Choroid plexus epithelial cell (primary cell): Measurements from ENCODE around the gene PRKX.
"Not testable (repeated sequence)": the region's sequence is repeated elsewhere in the genome, so short reads cannot be mapped to it uniquely, and the experiment has no call there.

Source experiments
- DNase-seq: peaks from one replicate; pipeline ENCODE4 v3.0.0-alpha.2; 2010; ENCODE audit warnings: low read depth
- H3K4me3 ChIP-seq: 2 replicates; pipeline ENCODE4 v1.5.1; 2011; ENCODE audit warnings: low read depth, mild to moderate bottlenecking, control low read depth, low read length, moderate library complexity
- TF ChIP-seq, protein P1 (sequence below): conservative IDR thresholded peaks from 2 replicates; pipeline ENCODE4 v1.5.1; 2011; ENCODE audit warnings: low read depth, mild to moderate bottlenecking, control low read depth, inconsistent platforms, low read length, moderate library complexity

PRKX gene

GRCh38 chrX:3678328-3678727 is 35.1 kb downstream of the PRKX start:
- H3K4me3 ChIP-seq: no peak overlapping the region
- DNase-seq: peak; percentile 29
- TF ChIP-seq, protein P1, sequence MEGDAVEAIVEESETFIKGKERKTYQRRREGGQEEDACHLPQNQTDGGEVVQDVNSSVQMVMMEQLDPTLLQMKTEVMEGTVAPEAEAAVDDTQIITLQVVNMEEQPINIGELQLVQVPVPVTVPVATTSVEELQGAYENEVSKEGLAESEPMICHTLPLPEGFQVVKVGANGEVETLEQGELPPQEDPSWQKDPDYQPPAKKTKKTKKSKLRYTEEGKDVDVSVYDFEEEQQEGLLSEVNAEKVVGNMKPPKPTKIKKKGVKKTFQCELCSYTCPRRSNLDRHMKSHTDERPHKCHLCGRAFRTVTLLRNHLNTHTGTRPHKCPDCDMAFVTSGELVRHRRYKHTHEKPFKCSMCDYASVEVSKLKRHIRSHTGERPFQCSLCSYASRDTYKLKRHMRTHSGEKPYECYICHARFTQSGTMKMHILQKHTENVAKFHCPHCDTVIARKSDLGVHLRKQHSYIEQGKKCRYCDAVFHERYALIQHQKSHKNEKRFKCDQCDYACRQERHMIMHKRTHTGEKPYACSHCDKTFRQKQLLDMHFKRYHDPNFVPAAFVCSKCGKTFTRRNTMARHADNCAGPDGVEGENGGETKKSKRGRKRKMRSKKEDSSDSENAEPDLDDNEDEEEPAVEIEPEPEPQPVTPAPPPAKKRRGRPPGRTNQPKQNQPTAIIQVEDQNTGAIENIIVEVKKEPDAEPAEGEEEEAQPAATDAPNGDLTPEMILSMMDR: no peak

DNA sequence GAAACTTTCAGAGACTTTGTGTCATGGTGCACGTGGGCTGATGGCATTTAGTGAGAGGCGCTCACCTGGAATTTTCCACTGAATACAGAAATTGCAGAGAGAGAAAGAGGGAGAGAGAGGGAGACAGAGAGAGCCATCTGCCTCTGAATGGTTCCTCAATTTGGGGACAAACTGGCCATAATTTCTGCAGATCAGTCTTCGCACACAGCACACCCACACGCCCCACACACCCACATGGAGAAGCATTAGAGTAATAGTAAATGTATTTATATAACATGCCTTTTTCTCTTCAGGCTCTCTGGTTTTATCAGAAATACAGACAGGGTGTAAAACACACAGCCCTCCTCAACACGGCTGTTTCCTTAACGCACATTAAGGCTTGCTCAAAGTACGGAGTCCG is 38.6 kb downstream of the PRKX start:
- TF ChIP-seq, protein P1: no peak

GRCh38 chrX:3669841-3670475 is 43.5 kb downstream of the PRKX start:
- DNase-seq: no peak
- TF ChIP-seq, protein P1: no peak
- no peak overlapping the region for H3K4me3 ChIP-seq

More for the DNA sequence above, 38.6 kb downstream of the PRKX start:
- H3K4me3 ChIP-seq: no peak overlapping the region
- no peak for DNase-seq

- no peak for DNase-seq
These were observed 46.5 kb downstream of the PRKX start for GRCh38 chrX:3666975-3667374.

DNA sequence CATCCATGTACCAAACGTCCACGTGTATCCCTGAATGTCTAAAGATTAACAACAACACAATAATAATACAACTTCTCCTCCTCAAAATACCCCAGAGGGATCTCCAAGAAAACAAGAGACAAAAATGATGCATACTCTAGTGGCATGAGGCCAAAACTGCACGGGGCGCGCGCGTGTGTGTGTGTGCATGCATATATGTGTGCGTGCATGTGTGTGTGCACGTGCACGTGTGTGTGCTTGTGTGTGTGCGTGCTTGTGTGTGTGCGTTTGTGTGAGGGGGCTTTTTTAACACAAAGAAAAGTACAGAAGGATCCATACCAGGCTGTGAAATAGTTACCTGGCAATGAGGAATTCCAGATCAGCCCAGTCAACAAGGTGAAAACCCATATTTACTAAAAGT is 48.5 kb downstream of the PRKX start:
- no peak for DNase-seq
- TF ChIP-seq, protein P1: no peak
- H3K4me3 ChIP-seq: no peak overlapping the region

More at GRCh38 chrX:3666975-3667374, 46.5 kb downstream of the PRKX start:
- TF ChIP-seq, protein P1: no peak
- H3K4me3 ChIP-seq: no peak overlapping the region

DNA sequence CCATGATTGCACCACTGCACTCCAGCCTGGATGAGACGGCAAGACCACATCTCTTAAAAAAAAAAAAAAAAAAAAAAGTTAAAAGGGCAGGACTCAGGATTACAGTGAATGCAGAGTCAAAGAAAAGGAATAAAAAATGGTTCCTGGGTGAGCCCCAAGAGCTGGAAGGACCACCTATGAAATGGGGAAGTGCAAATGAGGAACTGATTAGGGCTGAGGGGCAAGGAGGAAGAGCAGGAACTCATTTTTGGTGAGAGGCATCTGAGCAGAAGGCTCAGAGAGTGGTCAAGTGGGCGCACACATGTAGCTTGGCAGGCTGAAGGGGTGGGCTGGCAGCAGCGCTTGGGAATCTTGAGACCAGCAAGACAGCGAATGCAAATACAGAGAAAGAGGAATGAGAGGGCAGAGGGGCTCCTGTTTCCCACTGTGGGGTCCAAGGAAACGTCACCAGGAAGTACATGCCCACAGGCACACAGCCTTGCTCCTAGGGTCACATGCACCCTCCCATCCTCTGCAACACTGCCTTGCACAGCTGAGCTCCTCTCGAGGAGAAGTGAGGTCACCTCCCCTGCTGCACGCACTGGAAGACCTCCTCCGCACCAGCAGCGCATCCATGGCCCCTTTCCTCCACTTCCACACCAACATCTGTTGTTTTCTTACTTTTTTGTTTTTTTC is 49.7 kb downstream of the PRKX start:
- DNase-seq, H3K4me3 ChIP-seq: not testable (repeated sequence)

GRCh38 chrX:3659761-3660160 is 53.7 kb downstream of the PRKX start:
- DNase-seq: peak; percentile 26
- no peak overlapping the region for H3K4me3 ChIP-seq
- TF ChIP-seq, protein P1: no peak
